GM12874 (cell line): ENCODE data around the gene TAB2.

Source experiments
- TF ChIP-seq, protein P1 (sequence below): IDR thresholded peaks from 2 replicates; pipeline ENCODE4 v1.5.1; 2011; ENCODE audit warnings: low read depth, mild to moderate bottlenecking, control low read depth, low read length, moderate library complexity; ENCODE audit not compliant: insufficient read depth

The TAB2 gene

DNA sequence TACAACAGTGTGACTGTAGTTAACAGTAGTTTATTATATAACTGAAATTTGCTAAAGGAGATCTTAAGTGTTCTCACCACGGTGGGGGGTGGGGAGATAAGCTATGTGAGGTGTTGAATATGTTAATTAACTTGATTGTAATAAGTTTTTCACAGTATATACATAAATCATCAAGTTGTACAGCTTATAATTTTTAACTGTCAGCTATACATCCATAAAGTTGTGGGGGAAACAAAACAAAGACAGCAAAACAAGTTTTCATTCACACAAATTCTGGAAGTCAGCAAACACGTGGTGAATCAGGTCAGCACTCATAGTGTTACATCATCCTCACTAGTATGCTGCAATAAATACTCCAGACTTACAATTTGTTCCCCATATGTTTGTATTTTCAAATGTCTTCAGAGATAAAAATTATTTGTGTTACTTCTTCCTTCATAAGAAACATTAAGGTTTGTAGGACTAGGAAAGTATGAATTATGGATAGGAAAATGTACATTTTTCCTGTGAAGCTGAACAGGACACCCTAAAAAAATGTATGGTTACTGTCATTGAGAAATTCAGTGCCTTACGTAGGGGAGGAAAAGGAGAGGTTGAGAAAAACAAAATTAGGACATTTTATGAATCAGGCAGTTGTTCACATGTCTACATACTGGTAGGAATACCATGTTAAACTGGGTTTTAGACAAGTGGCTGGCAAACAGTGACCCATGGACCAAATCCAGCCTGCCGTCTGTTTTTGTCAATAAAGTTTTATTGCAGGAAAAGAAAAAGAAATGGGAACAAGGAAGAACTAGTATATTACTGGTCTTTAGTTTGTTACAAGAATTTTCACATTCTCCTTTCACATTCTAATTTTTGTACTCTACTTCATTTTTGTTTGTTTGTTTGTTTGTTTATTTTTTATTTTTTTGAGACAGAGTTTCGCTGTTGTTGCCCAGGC is 88.6 kb downstream of the TAB2 start:
- TF ChIP-seq, protein P1, sequence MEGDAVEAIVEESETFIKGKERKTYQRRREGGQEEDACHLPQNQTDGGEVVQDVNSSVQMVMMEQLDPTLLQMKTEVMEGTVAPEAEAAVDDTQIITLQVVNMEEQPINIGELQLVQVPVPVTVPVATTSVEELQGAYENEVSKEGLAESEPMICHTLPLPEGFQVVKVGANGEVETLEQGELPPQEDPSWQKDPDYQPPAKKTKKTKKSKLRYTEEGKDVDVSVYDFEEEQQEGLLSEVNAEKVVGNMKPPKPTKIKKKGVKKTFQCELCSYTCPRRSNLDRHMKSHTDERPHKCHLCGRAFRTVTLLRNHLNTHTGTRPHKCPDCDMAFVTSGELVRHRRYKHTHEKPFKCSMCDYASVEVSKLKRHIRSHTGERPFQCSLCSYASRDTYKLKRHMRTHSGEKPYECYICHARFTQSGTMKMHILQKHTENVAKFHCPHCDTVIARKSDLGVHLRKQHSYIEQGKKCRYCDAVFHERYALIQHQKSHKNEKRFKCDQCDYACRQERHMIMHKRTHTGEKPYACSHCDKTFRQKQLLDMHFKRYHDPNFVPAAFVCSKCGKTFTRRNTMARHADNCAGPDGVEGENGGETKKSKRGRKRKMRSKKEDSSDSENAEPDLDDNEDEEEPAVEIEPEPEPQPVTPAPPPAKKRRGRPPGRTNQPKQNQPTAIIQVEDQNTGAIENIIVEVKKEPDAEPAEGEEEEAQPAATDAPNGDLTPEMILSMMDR: no peak

DNA sequence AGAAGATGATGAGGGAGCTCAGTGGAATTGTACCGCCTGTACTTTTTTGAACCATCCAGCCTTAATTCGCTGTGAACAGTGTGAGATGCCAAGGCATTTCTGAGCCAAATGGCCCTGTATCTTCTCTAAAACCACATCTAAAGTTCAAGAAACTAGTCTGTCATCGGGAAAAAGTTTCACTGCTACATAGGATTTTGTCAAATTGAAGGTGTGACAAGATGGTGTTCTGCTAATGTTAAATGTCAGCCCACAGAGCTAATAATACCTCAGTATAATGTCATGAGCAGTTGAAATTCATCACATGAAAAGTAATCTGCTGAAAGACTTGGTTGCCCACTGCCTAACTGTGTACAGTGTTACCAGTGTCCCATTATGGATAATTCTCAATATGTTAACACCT is 92.1 kb downstream of the TAB2 start:
- TF ChIP-seq, protein P1: no peak

DNA sequence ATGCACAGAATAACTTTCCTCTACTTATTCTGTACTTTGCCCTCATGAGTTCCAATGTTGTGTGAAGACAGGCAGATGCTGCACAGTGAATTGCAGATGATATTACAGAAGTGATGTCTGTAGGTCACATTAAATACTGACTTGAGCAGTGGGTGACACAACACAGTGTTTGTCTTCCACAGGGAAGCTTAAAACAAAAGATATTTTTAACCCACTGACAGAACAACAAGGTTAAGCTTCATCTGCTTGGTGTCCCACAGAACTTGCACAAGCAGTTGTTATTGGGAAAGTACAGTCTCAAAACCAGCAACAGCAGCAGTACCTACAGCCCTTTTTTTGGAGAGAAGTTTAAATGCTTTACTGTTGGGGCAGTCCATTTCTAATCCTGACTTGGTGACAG is 93.0 kb downstream of the TAB2 start:
- TF ChIP-seq, protein P1: no peak

DNA sequence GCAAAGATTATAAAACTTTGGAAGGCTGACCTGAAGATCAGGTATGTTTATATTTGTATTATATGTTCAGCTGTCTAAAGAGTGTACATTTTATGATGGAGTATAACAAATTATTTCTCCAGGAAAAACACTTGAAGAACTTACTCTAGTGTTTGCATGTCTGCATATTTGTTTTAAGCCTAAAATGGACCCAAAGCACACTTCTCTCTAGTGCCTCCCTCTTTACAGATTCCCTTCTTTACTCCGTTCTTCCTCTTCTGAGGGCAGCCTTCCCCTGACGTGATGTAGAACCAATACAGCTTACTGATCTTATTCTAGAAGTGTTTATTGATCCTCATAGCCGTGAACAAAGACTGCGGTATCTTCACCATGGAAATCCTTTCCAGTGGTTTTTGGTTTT is 96.5 kb downstream of the TAB2 start:
- TF ChIP-seq, protein P1: no peak

DNA sequence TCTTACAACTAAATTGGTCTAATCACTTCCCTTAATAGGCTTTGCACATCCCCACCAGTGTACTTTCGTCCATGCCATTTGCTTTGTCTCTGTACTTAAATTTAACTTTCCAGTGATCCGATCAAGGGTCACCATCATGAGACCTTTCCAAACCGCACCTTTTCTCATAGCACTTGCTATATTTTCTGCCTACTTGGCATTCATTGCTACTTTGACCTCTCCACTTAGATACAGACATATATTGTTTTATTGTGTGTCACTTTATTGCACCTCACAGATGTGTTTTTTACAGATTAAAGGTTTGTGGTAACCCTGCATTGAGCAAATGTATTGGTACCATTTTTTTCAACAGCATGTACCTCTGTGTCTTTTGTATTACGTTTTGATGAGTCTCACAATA is 97.3 kb downstream of the TAB2 start:
- TF ChIP-seq, protein P1: no peak

DNA sequence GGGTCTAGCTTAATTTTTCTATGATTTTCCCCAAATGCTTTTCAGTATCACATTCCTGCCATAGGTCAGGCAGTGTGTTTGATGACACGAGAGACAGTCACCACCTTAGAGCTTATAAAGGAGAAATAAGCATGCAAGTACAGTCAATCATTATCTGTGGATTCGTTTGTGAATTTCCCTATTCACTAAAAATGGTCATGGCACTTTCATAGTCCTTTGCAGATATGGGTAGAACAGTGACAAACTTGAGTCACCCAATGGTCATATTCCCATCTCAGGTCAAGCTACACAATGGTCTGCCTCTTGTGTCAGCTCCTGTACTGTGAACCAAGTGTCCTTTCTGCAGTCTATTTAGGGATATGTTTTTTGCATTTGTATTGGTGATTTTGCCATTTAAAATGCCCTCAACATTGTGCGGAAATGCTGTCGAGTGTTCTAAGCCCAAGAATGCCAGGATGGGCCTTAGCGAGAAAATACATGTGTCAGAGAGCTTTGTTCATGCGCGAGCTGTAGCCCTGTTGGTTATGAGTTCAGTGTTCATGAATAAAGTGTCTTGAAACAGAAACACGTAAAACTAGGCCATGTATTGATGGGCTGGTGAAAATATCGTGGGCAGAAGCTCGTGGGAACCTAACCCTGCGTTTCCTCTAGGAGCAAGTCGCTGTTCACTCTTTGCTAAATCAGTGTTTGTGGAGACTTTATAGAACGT is 102.3 kb downstream of the TAB2 start:
- TF ChIP-seq, protein P1: no peak

DNA sequence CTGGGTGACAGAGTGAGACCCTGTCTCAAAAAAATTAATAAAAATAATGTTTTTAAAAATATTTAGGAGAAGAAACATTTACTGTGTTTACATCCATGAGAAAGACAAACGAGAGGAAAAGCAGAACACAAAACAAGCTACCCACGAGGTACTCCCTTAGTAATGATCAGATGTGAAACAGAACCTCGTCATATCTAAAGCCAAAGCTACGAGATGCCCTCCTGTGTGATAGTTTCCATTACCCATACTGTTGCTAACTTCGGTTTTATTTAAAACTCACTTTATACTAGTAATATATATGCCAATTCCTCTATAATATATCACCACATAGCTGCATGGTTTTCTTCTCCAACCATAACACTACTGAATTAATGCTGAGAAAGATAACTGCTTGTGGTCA is 103.6 kb downstream of the TAB2 start:
- TF ChIP-seq, protein P1: no peak
